ENCODE measurements around the gene NKX1-1. TPM values are rescaled to one million over a fixed set of nuclear protein-coding genes. Genes with fewer than 3 reads are reported as not detected.

The NKX1-1 gene
- total RNA-seq, 1 donor from 2014 or later: not detected

DNA sequence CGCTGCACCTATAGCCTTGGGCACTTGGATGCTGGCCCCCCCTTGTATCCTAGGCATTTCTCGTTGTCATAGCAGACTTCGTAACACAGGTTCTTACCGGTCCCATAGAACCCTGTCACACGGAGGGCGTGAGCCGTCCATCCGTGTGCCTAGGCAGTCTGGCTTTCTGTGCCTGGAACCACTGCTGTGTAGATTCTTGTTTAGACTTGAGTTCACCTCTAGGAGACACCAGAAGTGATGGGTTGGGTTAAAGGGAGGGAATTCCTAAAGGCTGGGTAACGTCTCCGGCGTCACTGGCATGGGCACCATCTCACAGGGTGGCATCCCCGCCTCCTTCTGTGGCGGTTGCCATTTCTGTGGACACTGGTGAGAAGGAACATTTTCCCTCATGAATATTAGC lies 13.5 kb upstream of the NKX1-1 start:
- no peaks in the 10 kb centered on the region for H3K36me3 Mint-ChIP-seq (ENCODE audit: insufficient read depth)
- no peak for DNase-seq (ENCODE audit: low spot score, unreplicated experiment)
- H3K4me3 Mint-ChIP-seq (ENCODE audit: low read depth): no peak overlapping the region
- no peaks in the 10 kb centered on the region for H3K9me3 Mint-ChIP-seq (ENCODE audit: low read depth)
- peaks cover 46% of the 10 kb centered on the region for H3K27me3 Mint-ChIP-seq
- H3K27ac Mint-ChIP-seq: no peak overlapping the region
- H3K4me1 Mint-ChIP-seq (ENCODE audit: low read depth): no peaks in the 10 kb centered on the region
- TF ChIP-seq, protein P1, sequence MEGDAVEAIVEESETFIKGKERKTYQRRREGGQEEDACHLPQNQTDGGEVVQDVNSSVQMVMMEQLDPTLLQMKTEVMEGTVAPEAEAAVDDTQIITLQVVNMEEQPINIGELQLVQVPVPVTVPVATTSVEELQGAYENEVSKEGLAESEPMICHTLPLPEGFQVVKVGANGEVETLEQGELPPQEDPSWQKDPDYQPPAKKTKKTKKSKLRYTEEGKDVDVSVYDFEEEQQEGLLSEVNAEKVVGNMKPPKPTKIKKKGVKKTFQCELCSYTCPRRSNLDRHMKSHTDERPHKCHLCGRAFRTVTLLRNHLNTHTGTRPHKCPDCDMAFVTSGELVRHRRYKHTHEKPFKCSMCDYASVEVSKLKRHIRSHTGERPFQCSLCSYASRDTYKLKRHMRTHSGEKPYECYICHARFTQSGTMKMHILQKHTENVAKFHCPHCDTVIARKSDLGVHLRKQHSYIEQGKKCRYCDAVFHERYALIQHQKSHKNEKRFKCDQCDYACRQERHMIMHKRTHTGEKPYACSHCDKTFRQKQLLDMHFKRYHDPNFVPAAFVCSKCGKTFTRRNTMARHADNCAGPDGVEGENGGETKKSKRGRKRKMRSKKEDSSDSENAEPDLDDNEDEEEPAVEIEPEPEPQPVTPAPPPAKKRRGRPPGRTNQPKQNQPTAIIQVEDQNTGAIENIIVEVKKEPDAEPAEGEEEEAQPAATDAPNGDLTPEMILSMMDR (IDR thresholded peaks at IDR 0.05; ENCODE audit: unreplicated experiment): no peak

DNA sequence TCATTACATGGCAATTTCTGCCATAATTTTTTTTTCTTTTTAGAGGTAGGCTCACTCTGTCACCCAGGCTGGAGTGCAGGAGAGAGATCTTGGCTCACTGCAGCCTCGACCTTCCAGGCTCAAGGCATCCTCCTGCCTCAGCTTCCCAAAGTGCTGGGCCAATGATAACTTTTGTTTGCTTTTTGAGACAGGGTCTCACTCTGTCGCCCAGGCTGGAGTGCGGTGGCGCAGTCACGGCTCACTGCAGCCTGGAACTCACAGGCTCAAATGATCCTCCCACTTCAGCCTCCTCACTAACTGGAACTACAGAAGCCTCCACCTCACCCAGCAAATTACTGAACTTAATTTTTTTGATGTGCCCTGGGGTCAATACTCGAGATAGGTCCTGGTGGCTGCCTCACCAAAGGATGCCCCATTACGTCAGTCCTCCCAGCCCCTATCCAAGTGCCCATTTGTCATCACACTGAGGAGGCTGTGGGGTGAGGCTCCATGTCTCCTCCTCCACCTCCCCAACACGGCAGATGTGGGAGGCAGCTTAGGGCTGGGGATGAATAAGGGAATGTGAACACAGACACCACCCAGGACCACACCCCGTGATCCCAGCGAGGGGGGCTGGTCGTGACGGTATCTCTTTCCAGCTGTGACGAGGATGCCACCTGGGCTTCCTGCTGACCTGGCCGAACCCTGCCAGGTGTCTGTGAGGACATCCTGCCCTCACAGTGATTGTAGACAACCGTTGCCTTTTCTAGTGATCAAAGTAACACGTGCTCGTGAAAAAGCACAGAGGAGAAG lies 12.4 kb upstream of the NKX1-1 start:
- H3K4me3 Mint-ChIP-seq (ENCODE audit: low read depth): no peak overlapping the region
- H3K36me3 Mint-ChIP-seq (ENCODE audit: insufficient read depth): no peaks in the 10 kb centered on the region
- H3K27me3 Mint-ChIP-seq: peaks cover 42% of the 10 kb centered on the region
- no peaks in the 10 kb centered on the region for H3K9me3 Mint-ChIP-seq (ENCODE audit: low read depth)
- H3K4me1 Mint-ChIP-seq (ENCODE audit: low read depth): no peaks in the 10 kb centered on the region
- no peak for DNase-seq (ENCODE audit: low spot score, unreplicated experiment)
- H3K27ac Mint-ChIP-seq: no peak overlapping the region
- TF ChIP-seq, protein P1 (IDR thresholded peaks at IDR 0.05; ENCODE audit: unreplicated experiment): no peak

DNA sequence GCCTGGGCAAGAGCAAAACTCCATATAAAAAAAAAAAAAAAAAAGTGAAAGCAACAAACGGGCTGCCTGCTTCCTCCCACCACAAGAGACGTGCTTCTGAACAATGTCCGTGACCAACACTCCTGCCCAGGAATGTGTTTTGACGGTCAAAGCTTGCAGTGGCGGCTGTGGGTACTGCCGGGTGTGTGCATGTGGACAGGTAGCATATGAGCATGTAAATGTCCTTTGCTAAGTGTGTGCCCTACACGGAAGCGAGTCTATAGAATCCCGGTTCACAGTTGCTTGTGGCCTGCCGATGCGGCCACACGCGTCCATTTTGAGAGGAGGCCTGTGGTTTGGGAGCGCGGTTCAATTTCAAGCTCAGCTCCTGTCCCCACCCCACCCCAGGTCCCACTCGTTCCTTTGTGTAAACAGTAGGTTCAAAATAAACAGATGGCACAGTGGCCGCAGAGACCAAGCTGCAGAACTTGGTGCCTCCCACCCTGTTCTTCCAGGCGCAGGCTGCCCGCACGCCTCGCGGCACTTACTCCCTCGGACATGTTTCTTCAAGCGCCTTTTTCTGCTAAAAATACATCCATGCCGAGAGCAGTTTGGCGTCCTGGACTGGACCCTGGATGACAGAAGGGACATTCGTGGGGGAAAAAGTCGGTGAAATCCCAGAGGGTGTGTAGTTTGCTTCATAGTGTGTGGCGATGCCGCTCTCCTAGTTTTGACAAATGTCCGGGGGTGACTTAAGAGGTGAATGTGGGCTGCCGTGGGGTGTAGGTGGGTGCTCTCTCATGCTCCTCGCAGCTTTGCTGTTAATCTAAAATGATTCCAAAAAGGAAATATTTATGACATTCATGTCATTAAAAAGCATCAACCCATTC lies 11.5 kb upstream of the NKX1-1 start:
- Mint-ChIP-seq H3K9me3 (ENCODE audit: low read depth) (no peaks in the 10 kb centered on the region), H3K27me3 (peaks cover 50% of the 10 kb centered on the region), H3K4me1 (ENCODE audit: low read depth) (no peaks in the 10 kb centered on the region), H3K36me3 (ENCODE audit: insufficient read depth) (no peaks in the 10 kb centered on the region), H3K27ac (no peak overlapping the region), H3K4me3 (ENCODE audit: low read depth) (no peak overlapping the region)
- DNase-seq (ENCODE audit: low spot score, unreplicated experiment): no peak
- TF ChIP-seq, protein P1 (IDR thresholded peaks at IDR 0.05; ENCODE audit: unreplicated experiment): peak; percentile 12

DNA sequence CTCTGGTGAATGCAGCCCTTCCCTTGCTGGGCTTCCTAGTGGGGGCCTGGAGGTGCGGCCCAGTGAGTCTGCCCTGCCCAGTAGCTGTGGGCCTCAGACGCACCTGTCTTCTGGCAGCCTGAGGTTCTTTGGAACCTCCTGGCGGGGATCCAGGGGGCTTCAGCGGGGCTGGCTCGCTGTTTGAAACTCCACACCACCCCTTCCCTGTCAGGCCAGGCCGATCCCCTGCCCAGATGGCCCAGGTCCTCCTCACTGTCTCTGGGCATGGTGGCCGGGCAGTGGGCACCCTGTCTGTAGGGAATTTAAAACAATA lies 10.7 kb upstream of the NKX1-1 start:
- Mint-ChIP-seq H3K4me1 (ENCODE audit: low read depth) (no peaks in the 10 kb centered on the region), H3K4me3 (ENCODE audit: low read depth) (no peak overlapping the region), H3K36me3 (ENCODE audit: insufficient read depth) (no peaks in the 10 kb centered on the region), H3K27ac (no peak overlapping the region), H3K27me3 (peaks cover 51% of the 10 kb centered on the region), H3K9me3 (ENCODE audit: low read depth) (no peaks in the 10 kb centered on the region)
- TF ChIP-seq, protein P1 (IDR thresholded peaks at IDR 0.05; ENCODE audit: unreplicated experiment): no peak
- DNase-seq (ENCODE audit: low spot score, unreplicated experiment): no peak

DNA sequence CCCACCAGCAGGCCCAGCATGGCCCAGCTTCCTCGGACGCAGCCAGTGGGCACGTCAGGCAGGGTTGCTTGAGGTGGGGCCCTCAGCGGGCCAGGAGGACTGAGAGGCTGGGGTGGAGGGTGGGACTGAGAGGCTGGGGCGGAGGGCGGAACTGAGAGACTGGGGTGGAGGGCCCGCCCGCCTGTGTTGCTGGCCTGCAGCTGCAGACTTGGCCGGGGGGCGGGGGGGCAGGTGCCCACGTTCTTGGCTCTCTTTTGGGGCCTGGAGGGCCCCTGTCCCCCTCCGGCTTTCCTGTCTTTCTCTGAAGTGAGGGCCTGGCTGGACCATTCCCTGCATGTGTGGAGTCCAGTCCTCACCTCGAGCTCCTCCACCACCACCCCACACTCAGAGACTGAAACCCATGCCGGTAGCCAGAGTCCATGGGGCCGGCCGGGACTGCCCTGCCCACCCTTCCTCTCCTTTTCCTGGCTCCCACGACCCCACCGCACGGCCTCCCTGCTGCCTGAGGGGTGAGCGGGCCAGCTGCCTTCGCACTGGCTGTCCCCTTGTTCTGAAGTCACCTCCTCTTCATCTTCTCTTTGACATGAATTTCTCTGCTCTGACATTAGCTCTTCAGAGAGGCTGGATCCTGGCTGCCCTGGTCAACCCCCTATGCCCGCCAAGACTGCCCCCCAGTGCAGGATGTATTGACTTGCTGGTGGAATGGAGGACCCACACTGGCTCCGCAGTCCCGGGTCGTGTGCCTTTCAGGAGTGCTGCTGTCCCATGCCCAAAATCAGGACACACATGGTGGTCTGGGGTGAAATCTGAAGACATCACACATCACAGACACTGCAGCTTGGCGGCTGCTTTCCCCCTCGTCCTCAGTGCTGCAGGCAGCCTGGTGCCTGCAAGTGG lies 10.1 kb upstream of the NKX1-1 start:
- Mint-ChIP-seq H3K4me1 (ENCODE audit: low read depth) (no peaks in the 10 kb centered on the region), H3K27ac (no peak overlapping the region), H3K36me3 (ENCODE audit: insufficient read depth) (no peaks in the 10 kb centered on the region), H3K9me3 (ENCODE audit: low read depth) (no peaks in the 10 kb centered on the region), H3K4me3 (ENCODE audit: low read depth) (no peak overlapping the region), H3K27me3 (peaks cover 54% of the 10 kb centered on the region)
- DNase-seq (ENCODE audit: low spot score, unreplicated experiment): no peak
- TF ChIP-seq, protein P1 (IDR thresholded peaks at IDR 0.05; ENCODE audit: unreplicated experiment): no peak

Data from progenitor cell of endocrine pancreas (in vitro differentiated cells).